Osteocyte (in vitro differentiated cells): ENCODE data around the gene PAOX. TPM values are rescaled to one million over a fixed set of nuclear protein-coding genes. Genes with fewer than 3 reads are reported as not detected.

Experiments
- DNase-seq: peaks from one replicate; pipeline ENCODE4 v3.0.0; 2021; ENCODE audit warnings: mixed read lengths; ENCODE audit not compliant: unreplicated experiment; ENCODE audit errors: extremely low spot score
- H3K27ac Mint-ChIP-seq: one replicate; pipeline ENCODE4 v1.8.0; 2021; ENCODE audit warnings: mild to moderate bottlenecking, mixed read lengths; ENCODE audit not compliant: unreplicated experiment
- H3K27me3 Mint-ChIP-seq: one replicate; pipeline ENCODE4 v1.8.0; 2021; ENCODE audit warnings: mixed read lengths; ENCODE audit not compliant: unreplicated experiment
- H3K36me3 Mint-ChIP-seq: one replicate; pipeline ENCODE4 v1.8.0; 2021; ENCODE audit warnings: mixed read lengths; ENCODE audit not compliant: unreplicated experiment
- H3K4me1 Mint-ChIP-seq: one replicate; pipeline ENCODE4 v1.8.0; 2021; ENCODE audit warnings: mixed read lengths; ENCODE audit not compliant: unreplicated experiment
- H3K4me3 Mint-ChIP-seq: one replicate; pipeline ENCODE4 v1.8.0; 2021; ENCODE audit warnings: mild to moderate bottlenecking, moderate library complexity, mixed read lengths; ENCODE audit not compliant: unreplicated experiment
- H3K9me3 Mint-ChIP-seq: one replicate; pipeline ENCODE4 v1.8.0; 2021; ENCODE audit warnings: mixed read lengths; ENCODE audit not compliant: unreplicated experiment
- total RNA-seq: library from RNA; stranded (reverse); gene quantifications from 2 replicates; pipeline ENCODE4 v1.2.1, GENCODE V29; 2021
- TF ChIP-seq, protein P1 (sequence below): fragments of 200-600 bp; sonication (generic); IDR thresholded peaks from 2 replicates; pipeline ENCODE4 v1.5.0; 2021; ENCODE audit warnings: antibody characterized with exemption, mild to moderate bottlenecking, moderate library complexity

The PAOX gene
- total RNA-seq, 1 donor from 2014 or later, result 8.7 TPM

DNA sequence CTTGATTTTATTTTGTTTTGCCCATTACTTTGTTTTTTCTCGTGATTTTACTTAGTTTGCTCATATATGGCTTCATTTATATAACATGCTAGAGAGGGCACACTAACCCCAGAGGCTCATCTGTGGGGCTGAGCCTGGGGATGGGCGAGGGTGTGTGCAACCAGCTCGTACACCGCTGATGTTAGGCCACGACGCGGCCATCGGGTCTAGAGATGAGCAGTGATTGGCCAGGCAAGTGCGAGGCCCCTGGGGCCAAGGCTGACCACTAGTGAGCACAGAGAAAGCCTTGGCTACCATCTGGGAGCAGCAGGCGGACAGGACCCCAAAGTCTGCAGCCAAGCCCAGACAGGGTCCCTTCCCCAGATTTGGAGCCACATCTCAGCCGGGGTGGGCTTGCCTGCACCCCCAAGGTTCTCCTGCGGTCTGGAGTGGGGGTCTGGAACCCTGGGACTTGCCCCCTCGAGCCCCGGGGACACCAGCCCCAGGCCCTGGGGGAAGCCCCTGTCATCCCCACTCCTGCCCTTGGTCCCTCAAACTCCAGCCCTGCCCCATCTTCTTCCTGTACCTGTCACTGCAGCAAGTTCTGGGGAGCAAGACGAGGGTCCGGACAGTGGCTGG, 25.0 kb upstream of the PAOX start:
- H3K9me3 Mint-ChIP-seq, result no peaks in the 10 kb centered on the region
- H3K4me3 Mint-ChIP-seq, result no peak overlapping the region
- TF ChIP-seq, protein P1, sequence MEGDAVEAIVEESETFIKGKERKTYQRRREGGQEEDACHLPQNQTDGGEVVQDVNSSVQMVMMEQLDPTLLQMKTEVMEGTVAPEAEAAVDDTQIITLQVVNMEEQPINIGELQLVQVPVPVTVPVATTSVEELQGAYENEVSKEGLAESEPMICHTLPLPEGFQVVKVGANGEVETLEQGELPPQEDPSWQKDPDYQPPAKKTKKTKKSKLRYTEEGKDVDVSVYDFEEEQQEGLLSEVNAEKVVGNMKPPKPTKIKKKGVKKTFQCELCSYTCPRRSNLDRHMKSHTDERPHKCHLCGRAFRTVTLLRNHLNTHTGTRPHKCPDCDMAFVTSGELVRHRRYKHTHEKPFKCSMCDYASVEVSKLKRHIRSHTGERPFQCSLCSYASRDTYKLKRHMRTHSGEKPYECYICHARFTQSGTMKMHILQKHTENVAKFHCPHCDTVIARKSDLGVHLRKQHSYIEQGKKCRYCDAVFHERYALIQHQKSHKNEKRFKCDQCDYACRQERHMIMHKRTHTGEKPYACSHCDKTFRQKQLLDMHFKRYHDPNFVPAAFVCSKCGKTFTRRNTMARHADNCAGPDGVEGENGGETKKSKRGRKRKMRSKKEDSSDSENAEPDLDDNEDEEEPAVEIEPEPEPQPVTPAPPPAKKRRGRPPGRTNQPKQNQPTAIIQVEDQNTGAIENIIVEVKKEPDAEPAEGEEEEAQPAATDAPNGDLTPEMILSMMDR, result no peak
- H3K4me1 Mint-ChIP-seq, result no peaks in the 10 kb centered on the region
- no peak overlapping the region for H3K27ac Mint-ChIP-seq
- H3K36me3 Mint-ChIP-seq, result peaks cover 1% of the 10 kb centered on the region
- no peaks in the 10 kb centered on the region for H3K27me3 Mint-ChIP-seq
- no peak for DNase-seq

DNA sequence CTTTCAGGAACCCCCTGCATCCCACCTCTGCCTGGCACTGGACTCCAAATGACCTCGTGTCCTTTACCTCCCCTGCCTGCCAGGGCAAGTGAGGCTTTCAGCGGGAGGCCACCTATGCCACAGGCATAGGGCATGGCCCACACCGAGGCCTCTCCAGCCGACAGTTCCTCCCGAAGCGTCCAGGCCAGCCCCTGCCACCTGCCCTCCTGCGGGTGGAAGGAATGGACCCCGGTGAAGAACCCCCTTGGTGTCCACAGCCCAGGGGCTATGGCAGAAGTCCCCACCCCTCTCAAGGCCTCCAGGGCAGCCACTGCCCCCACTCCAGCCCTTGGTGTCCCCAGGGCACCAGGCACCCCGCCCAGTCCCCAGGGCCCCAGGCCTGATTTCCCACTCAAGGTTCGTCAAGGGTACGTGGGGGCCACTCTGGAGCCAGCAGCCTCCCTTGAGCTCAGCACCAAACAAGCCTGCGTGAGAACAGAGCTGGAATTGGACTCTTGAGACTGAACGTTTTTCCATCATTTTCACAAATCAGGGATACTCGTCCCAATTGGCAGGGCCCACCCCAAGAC, 24.3 kb upstream of the PAOX start:
- Mint-ChIP-seq H3K9me3 (no peaks in the 10 kb centered on the region), H3K4me3 (no peak overlapping the region), H3K36me3 (peaks cover 1% of the 10 kb centered on the region), H3K27me3 (no peaks in the 10 kb centered on the region), H3K4me1 (no peaks in the 10 kb centered on the region), H3K27ac (no peak overlapping the region)
- no peak for DNase-seq
- TF ChIP-seq, protein P1, result no peak

DNA sequence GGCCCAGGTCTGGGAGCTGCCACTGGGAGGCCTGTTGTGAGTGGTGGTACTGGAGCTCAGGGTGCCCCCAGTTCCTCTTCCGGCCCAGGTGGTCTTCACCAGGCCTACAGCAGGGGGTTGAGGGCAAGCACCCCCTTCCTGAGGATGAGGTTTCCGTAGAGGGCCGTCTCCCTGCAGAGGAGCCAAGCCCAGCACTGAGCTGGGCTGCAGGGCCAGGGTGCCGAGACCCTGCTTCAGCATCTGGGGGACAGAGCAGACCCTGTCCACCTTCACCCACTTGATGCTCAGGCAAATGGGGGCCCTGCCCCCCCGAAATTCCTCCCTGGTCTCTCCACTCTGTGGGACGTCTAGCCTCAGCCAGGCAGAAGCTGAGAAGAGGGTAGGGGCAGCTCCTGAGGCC, 23.8 kb upstream of the PAOX start:
- DNase-seq, result no peak
- no peaks in the 10 kb centered on the region for H3K27me3 Mint-ChIP-seq
- no peak overlapping the region for H3K4me3 Mint-ChIP-seq
- no peak overlapping the region for H3K27ac Mint-ChIP-seq
- no peaks in the 10 kb centered on the region for H3K9me3 Mint-ChIP-seq
- TF ChIP-seq, protein P1, result no peak
- peaks cover 1% of the 10 kb centered on the region for H3K36me3 Mint-ChIP-seq
- H3K4me1 Mint-ChIP-seq, result no peaks in the 10 kb centered on the region

DNA sequence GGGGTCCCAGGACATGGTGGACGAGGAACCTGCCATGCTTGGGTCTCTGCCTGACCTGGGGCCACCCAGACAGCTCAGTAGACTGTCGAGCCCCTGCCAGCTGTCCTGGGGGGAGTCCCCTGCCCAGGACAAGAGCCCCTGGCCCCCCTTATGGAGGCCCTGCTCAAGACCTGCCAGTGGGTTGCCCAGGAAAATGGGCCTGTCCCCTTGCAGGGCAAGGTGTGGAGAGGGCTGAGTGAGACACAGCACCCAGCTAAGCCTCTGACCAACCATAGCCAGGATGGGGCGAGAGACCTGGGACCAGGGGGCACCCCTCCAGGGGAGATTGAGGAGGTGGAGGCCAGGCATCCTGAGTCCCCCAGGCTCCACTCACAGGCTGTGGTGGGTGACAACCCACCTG, 23.1 kb upstream of the PAOX start:
- Mint-ChIP-seq H3K27ac (no peak overlapping the region), H3K4me3 (peak overlapping the region; percentile 47), H3K27me3 (no peaks in the 10 kb centered on the region), H3K4me1 (no peaks in the 10 kb centered on the region), H3K9me3 (no peaks in the 10 kb centered on the region), H3K36me3 (peaks cover 1% of the 10 kb centered on the region)
- TF ChIP-seq, protein P1, result no peak
- no peak for DNase-seq

DNA sequence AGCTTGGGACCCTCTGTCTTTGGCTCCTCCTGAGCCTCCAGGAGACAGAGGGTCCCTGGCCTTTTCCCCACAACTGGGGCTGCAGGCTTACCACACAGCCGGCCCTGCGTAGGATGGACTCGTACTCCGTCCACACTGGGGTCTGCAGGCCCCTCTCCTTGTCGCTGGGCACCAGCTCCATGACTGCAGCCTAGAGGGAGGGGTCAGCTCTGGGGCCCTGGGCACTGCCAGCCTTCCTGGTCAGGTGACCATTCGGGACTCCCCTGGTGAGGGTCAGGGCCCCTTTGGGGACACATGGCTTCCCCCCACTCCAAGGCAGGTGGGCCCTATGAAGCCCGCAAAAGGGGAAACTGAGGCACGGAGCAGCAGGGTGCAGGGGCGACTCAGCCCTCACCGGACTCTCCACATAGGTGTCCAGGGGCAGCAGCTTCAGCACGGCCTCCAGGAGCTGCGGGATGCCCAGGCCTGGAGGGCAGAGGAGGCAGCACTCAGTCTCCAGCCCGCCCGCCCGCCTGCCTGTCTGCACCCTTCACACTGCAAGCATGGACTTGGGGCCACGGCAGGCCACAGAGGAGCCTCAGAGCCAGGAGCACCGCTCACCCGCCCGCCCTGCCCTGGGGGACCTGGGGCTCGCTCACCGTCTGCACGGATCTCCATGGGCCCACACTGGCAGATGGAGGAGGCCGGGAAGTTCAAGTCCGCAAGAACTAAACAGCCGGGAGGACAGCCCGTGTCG, 22.3 kb upstream of the PAOX start:
- TF ChIP-seq, protein P1, result no peak
- H3K4me1 Mint-ChIP-seq, result no peaks in the 10 kb centered on the region
- no peaks in the 10 kb centered on the region for H3K27me3 Mint-ChIP-seq
- no peak for DNase-seq
- peak overlapping the region; percentile 72 for H3K4me3 Mint-ChIP-seq
- H3K9me3 Mint-ChIP-seq, result no peaks in the 10 kb centered on the region
- H3K36me3 Mint-ChIP-seq, result peaks cover 1% of the 10 kb centered on the region
- H3K27ac Mint-ChIP-seq, result no peak overlapping the region
